ENCODE results near the gene SEMA3F. TPM values are rescaled to one million over a fixed set of nuclear protein-coding genes. Genes with fewer than 3 reads are reported as not detected.
A peak's percentile ranks its signal among the peaks of the same experiment; 100 is the strongest.

Gene SEMA3F
- total RNA-seq, 6 experiments from 2014 or later: 20.5 to 35.6 (median 22.8) TPM

DNA sequence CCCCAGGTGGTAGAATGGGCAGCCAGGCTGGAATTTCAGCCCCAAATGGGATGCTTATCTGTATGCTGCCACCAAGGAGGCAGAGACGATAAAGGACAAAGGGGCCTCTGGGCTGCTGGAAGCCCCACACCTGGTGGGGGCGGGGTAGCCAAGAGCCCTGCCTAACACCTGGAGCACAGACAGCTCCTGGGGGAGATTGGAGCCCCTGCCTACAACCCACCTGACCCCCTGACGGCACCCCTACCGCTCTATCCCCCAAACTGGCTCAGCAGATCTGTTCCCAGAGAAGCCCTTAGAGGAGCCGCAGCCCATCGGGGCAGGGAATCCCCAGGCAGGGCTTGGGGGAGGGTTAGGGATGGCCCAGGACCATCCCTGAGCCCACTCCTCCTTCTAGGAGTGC, 15.8 kb upstream of the SEMA3F start:
- TF ChIP-seq, protein P1, sequence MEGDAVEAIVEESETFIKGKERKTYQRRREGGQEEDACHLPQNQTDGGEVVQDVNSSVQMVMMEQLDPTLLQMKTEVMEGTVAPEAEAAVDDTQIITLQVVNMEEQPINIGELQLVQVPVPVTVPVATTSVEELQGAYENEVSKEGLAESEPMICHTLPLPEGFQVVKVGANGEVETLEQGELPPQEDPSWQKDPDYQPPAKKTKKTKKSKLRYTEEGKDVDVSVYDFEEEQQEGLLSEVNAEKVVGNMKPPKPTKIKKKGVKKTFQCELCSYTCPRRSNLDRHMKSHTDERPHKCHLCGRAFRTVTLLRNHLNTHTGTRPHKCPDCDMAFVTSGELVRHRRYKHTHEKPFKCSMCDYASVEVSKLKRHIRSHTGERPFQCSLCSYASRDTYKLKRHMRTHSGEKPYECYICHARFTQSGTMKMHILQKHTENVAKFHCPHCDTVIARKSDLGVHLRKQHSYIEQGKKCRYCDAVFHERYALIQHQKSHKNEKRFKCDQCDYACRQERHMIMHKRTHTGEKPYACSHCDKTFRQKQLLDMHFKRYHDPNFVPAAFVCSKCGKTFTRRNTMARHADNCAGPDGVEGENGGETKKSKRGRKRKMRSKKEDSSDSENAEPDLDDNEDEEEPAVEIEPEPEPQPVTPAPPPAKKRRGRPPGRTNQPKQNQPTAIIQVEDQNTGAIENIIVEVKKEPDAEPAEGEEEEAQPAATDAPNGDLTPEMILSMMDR (IDR thresholded peaks at IDR 0.05): no peak
- Mint-ChIP-seq H3K27ac (no peak overlapping the region), H3K4me1 (ENCODE audit: low read depth) (peaks cover 14% of the 10 kb centered on the region), H3K36me3 (ENCODE audit: low read depth) (no peaks in the 10 kb centered on the region), H3K4me3 (no peak overlapping the region), H3K27me3 (ENCODE audit: insufficient read depth) (peaks cover 13% of the 10 kb centered on the region), H3K9me3 (no peaks in the 10 kb centered on the region)
- DNase-seq: no peak

DNA sequence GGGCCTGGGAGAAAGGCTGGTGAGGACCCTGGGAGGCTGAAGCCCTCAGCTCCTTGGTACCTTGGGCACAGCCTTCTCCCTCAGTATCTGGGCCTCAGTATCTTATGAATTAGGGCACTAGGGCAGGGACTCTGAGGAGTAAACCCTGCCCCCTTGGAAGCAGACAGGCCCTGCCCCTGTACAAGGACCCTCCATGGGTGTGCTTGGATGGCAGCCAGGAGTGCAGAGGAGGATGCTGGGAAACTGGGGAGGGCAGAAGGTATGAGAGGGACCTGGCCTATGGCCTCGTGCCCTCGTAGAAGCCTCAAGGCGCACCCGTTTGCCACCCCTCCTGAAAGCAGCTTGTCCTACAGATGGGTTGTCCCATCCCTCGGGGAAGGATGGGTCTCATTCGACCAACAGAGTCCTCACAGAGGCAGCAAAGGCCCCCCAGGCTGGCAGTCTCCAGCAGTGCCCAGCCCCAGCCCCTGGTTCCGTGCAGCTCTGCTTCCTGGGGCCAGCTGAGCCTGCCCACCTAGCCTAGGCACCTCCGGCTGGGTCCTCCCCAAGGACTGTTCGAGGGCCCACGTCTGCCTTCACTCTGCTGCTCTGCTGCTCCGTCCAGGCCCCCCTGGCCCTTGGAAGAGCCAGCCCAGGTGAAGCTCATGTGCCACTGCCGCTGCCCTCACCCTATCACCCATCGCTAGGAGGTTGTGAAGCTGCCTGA, 15.3 kb upstream of the SEMA3F start:
- no peak for DNase-seq
- Mint-ChIP-seq H3K9me3 (no peaks in the 10 kb centered on the region), H3K27ac (no peak overlapping the region), H3K36me3 (ENCODE audit: low read depth) (no peaks in the 10 kb centered on the region), H3K4me1 (ENCODE audit: low read depth) (peaks cover 14% of the 10 kb centered on the region), H3K27me3 (ENCODE audit: insufficient read depth) (peaks cover 10% of the 10 kb centered on the region), H3K4me3 (no peak overlapping the region)
- TF ChIP-seq, protein P1 (IDR thresholded peaks at IDR 0.05): no peak

DNA sequence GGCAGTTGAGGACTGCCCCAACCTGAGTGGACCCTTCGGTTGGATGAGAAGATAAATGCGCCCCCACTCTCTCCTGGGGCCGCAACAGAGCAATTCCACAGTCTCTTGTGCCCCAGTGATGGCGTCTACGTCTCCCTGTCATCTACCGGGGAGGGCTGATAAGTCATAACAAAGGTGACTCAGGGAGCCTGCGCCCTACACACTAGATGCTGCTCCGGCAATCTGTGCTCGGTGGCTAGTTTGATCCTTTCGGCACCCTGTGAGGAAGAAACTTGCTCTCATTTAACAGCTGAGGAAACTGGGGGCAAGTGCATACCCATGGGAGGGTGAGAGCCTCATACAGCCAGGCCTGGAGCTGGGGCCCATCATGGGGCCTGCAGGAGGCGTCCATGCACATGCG, 14.1 kb upstream of the SEMA3F start:
- DNase-seq: no peak
- no peak overlapping the region for H3K27ac Mint-ChIP-seq
- H3K27me3 Mint-ChIP-seq (ENCODE audit: insufficient read depth): peaks cover 8% of the 10 kb centered on the region
- peaks cover 14% of the 10 kb centered on the region for H3K4me1 Mint-ChIP-seq (ENCODE audit: low read depth)
- no peaks in the 10 kb centered on the region for H3K9me3 Mint-ChIP-seq
- no peak overlapping the region for H3K4me3 Mint-ChIP-seq
- TF ChIP-seq, protein P1 (IDR thresholded peaks at IDR 0.05): no peak
- H3K36me3 Mint-ChIP-seq (ENCODE audit: low read depth): no peaks in the 10 kb centered on the region

DNA sequence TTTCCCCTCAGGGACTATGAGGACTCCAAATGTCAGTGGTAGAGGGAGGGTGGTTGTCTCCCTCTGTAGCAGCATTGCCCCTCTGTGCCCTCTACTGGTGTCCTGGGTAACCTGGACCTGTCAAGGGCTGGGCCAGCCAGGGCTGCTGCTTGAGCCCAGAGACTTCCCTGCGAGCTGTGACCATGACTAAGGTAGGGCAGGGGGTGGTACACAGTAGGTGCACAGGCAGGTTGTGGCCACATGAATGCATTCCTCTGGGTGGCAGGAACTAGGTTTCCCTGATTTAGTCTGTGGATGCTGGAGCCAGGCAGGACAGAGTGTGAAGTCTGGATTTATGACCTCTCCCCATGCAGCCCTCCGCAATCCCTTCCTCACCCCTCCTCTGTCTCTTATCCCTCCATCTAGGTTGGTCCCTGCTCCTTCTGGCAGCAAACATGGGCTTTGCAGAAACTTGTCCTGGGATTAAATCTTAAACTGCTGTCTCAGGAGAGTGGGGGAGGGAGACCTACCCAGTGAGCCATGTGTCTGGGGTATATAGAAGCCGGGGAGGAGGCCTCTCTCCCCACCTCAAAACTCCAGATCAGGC, 8.7 kb upstream of the SEMA3F start:
- TF ChIP-seq, protein P1 (IDR thresholded peaks at IDR 0.05): 0 out of 2 replicates have a peak, but pooled peaks have one; percentile 12
- DNase-seq: no peak
- Mint-ChIP-seq H3K36me3 (ENCODE audit: low read depth) (no peaks in the 10 kb centered on the region), H3K4me3 (no peak overlapping the region), H3K27ac (no peak overlapping the region), H3K27me3 (ENCODE audit: insufficient read depth) (peaks cover 4% of the 10 kb centered on the region), H3K9me3 (no peaks in the 10 kb centered on the region), H3K4me1 (ENCODE audit: low read depth) (no peaks in the 10 kb centered on the region)

DNA sequence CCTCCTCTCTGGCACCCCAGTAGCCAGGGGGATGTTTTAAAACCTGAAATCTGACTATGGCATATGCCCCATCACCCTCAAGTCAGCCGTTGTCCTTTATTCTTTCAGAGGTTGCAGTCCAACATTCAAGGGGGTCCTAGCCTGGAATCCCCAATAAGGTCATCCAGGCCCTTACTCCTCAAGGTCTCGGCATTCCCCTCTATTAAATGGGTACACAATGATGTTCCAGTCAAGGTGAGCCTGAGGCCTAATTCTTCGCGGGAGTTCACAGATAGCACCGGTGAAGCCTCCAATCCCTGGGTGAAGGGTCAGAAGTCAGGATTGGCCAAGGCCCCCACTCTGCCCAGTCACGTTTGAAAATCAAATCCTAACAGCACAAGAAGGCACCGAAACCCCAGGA, 8.1 kb upstream of the SEMA3F start:
- Mint-ChIP-seq H3K27ac (no peak overlapping the region), H3K4me1 (ENCODE audit: low read depth) (no peaks in the 10 kb centered on the region), H3K9me3 (no peaks in the 10 kb centered on the region), H3K27me3 (ENCODE audit: insufficient read depth) (peaks cover 4% of the 10 kb centered on the region), H3K4me3 (no peak overlapping the region), H3K36me3 (ENCODE audit: low read depth) (no peaks in the 10 kb centered on the region)
- DNase-seq: no peak
- TF ChIP-seq, protein P1 (IDR thresholded peaks at IDR 0.05): no peak

Measured in HFFc6 (cell line).